HG03025 (cell line): ENCODE data around the gene CPNE4.
"Not testable (repeated sequence)": the region's sequence is repeated elsewhere in the genome, so short reads cannot be mapped to it uniquely, and the experiment has no call there.

Source experiments
- ATAC-seq: cut with Tn5 transposase; IDR thresholded peaks from one replicate; pipeline ENCODE4 v1.9.1; 2021; ENCODE audit warnings: mild to moderate bottlenecking, moderate library complexity; ENCODE audit not compliant: unreplicated experiment, low FRiP score

The CPNE4 gene

GRCh38 chr3:131963442-131963841 lies 71.4 kb downstream of the CPNE4 start:
- not testable (repeated sequence) for ATAC-seq

DNA sequence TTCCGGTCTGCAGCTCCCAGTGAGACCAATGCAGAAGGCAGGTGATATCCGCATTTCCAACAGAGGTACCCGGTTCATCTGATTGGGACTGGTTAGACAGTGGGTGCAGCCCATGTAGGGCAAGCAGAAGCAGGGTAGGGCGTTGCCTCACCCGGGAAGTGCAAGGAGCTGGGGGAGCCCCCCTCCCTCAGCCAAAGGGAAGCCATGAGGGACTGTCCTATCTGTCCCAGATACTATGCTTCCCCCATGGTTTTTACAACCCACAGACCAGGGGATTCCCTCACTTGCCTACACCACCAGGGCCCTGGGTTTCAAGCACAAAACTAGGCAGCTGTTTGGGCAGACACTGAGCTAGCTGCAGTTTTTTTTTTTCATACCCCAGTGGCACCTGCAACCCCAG lies 71.8 kb downstream of the CPNE4 start:
- no peak for ATAC-seq

GRCh38 chr3:131960324-131960723 lies 74.5 kb downstream of the CPNE4 start:
- no peak for ATAC-seq

DNA sequence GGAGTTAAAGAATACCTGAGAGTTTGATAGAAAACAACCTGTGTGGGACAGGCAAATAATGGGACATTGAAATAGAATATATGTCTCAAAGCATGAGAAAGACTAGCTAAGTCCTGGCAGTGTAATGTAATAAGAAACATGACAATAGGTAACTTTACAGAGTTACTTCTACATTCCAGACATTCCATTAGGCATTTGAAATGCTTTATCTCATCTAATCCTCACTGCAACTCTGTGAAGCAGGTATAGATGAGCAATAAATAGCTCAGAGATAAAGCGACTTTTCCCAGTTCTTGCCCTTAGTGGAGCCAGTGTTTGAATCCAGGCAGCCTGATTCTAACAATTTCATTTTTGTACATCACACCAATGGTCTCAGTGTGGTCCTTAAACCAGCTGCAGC lies 76.8 kb downstream of the CPNE4 start:
- ATAC-seq, result no peak

- ATAC-seq, result no peak
Measured at GRCh38 chr3:131957511-131957910, 77.3 kb downstream of the CPNE4 start.

- no peak for ATAC-seq
Measured at GRCh38 chr3:131948806-131949205, 86.0 kb downstream of the CPNE4 start.

DNA sequence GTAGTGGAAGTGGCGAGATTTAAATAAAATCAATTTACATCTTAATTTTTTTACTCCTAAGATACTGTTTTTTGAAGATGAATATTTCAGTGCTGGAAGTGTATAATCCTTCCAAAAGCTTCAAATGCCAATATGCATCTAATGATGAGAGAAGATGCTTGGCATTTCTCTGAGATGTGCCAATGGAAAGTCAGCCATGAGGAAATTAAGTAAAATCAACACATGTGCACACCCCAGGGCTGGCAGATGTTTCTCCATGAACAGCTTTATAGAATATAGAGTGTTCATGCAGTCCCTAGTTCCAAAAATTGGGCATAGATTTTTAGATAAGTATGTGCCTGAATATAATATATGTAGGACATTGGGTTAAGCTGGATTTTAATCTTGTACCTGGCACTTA lies 90.1 kb downstream of the CPNE4 start:
- no peak for ATAC-seq

DNA sequence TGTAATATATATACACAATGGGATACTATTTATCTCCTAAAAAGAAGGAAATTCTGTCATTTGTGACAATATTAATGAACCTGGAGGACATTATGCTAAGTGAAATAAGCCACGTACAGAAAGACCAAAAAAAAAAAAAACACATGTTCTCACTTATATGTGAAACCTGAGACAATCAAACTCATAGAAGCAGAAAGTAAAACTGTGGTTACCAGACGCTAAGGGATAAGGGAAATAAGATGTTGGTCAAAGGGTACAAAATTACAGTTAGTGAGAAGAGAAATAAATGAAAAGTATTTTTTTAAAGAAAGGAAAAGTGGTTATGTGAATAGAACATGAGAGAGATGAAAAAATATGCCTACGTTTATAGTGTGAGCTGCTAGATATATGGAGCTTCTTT lies 101.1 kb downstream of the CPNE4 start:
- ATAC-seq, result no peak

GRCh38 chr3:131928593-131928992 lies 106.2 kb downstream of the CPNE4 start:
- ATAC-seq, result no peak

- ATAC-seq, result no peak
Measured at GRCh38 chr3:131925571-131925970, 109.2 kb downstream of the CPNE4 start.

DNA sequence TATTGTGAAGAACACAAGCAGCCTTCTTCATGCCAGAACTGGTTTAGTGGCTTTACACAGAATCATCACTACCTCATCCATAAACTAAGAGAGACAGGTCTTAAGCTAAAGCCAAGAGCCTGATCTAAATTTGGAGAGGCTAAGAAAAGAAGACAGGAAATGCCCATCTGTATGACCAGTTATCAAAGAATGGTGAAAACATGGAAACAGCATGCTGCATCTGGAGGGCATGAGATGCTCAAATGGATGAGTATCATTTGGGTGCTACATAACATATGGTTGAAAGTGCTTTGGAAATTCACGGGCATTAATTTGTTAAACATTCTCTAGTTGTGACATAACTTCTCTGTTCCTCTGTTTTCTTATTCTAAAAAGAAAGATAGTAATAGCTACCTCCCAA lies 112.5 kb downstream of the CPNE4 start:
- no peak for ATAC-seq

- no peak for ATAC-seq
Measured at GRCh38 chr3:131917006-131917405, 117.8 kb downstream of the CPNE4 start.

DNA sequence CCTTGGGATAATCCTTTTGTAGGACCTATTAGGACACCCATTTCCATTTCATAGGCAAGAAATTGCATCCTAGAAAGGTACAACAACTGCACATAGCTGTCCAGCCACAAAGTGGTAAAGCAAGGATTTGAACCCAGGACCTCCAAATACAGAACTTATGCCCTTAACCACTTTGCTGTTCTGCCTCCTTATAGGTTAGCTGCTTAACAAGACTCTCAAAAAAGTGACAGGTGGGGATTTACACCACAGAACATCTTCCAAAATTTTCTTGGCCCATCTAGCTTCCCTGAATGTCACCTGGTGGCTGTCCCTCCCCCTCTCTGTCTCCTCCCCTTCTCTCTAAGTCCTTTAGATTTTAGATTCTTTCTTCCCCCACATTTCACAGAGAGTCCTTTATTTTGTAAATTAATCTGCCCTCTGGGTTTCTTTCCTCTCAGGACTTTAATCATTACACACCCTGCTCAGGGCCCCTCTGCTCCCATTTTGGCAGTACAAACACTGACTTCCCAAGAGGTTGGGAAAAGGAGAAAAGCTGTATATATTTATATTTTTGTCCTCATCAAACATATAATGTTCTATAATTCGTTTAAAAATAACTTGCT lies 120.6 kb downstream of the CPNE4 start:
- no peak for ATAC-seq

- ATAC-seq, result no peak
Measured at GRCh38 chr3:131912255-131912654, 122.6 kb downstream of the CPNE4 start.

- ATAC-seq, result no peak
Measured at GRCh38 chr3:131907796-131908195, 127.0 kb downstream of the CPNE4 start.

DNA sequence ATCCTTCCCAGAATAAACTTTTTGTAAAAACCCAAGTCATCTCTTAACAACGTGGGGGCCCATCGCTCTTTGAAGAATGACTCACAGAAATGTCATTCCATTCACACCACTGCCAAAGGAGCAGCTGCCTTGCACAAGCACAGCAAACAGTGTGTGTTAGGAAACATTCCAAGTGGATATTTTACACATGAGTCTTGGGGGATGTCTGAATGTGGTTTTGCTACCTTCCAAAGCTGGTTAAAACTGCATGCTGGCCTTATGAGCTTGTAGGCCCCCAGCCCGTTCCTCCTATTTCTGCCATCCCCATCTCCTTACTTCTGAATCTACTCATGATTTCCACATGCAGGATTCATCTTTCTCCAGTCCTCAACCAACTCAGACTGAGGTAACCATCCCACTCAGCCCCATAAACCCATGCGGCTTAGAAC lies 130.8 kb downstream of the CPNE4 start:
- no peak for ATAC-seq

GRCh38 chr3:131901686-131902085 lies 133.1 kb downstream of the CPNE4 start:
- no peak for ATAC-seq

DNA sequence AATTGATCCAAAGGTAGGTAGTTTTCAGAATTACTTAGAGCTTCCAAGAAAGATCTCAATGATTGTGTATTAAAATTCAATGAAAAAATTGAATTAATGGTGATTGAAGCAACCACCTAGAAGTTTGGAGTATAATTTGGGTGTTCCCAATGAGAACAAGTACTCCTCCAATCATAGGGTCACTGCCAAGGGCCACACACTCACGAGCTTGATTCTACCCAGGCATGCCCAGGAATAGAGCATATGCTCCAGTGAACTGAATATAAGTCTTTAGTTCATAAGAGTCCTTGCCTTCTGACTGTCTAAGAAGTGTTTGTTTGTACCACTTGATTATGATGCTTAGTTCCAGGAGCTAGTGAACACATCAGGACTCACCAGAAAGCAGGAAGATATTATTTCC lies 133.9 kb downstream of the CPNE4 start:
- no peak for ATAC-seq

DNA sequence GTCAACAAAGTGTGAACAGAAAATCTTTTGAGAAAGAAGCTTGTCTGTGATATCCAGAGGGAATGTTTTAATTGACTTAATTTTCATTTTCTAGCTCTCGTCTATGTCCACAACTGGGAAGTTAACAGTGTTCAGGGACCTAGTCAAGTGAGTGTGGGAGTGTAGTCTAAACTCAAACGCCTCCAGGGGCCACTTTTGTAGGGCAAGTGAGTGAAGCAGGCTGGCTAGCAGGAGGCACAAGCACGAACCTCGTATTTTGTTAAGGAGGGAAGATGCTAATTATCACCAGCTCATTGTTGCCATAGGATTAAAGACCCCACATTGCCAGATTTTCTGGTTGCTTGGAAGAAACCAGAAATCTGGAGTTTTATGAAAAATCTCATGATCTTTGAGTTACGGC lies 135.8 kb downstream of the CPNE4 start:
- ATAC-seq, result no peak

DNA sequence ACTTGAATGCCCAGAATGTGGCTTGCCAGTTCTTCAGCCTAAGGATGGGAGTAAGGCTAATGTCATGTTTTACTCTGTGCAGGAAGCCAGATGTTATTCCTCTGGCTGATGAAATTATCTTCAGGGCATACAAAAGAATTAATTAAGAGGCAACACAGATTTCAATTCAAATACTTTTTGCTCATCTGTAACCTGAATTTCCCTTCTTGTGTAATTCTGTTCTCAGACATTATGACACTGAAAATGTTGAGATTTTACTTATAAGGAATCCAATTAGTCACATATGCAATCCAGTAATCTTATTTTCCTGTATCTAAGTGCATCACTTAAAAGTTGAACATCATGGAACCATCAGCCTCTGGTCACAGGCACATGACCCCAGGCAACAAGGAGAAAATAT lies 136.5 kb downstream of the CPNE4 start:
- no peak for ATAC-seq

DNA sequence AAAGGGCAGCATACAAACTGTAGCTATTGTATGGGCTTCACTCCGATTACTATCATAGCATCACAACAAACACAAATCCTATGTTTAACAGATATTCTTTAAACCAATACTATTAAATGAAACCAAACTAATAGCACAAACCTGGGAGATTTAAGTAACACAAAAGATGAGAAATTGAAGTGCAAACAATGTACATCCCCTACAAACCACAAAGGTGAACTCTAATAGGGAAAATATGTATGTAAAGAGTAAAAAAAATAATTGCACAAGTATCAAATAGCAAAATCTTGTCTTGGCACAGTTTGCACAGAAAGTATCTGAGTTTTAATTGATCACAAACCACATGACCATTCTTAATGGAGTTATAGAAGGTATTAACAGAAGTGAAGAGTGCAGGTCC lies 138.5 kb downstream of the CPNE4 start:
- no peak for ATAC-seq

DNA sequence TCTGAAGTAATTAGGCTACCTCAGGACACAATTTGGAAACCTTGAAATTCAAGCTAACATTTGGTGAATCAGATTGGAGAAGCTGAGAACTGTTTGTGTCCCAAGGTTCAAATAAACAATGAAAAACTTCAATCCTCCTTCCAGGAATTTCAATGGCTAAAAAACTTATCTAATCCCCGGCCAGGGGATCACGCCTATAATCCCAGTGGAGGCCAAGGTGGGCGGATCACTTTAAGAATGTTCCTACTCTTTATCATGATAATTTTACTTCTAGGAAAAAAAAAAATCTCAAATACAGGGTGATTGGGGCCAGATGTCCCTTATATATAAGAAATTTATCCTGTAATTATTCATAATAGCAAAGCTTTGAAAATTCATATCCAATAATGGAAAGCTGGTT lies 139.0 kb downstream of the CPNE4 start:
- no peak for ATAC-seq

GRCh38 chr3:131892331-131892730 lies 142.5 kb downstream of the CPNE4 start:
- no peak for ATAC-seq
